Measurements from ENCODE around the gene CCDC7. TPM values are rescaled to one million over a fixed set of nuclear protein-coding genes. Genes with fewer than 3 reads are reported as not detected.
"Not testable (repeated sequence)": the region's sequence is repeated elsewhere in the genome, so short reads cannot be mapped to it uniquely, and the experiment has no call there.

CCDC7 gene
- total RNA-seq, 4 donors from 2014 or later: 15.1 to 72.3 (median 22.6) TPM

- no peaks in the 10 kb centered on the region for H3K4me1 ChIP-seq
- peaks cover 6 to 40% (median 11%) of the 10 kb centered on the region in 4 donors for H3K36me3 ChIP-seq
- no peaks in the 10 kb centered on the region for H3K27me3 ChIP-seq
- TF ChIP-seq POLR2AphosphoS5 (IDR thresholded peaks at IDR 0.05) (no peak), POLR2A (IDR thresholded peaks at IDR 0.05; ENCODE audit: low read depth) (no peak), EP300 (IDR thresholded peaks at IDR 0.05) (no peak), CTCF (IDR thresholded peaks at IDR 0.05) (no peak)
- intact Hi-C loops (cut with DNase I): no loop called here
- no peak overlapping the region for H3K4me3 ChIP-seq
- DNase-seq (ENCODE audit: extremely low spot score): no peak
- H3K9me3 ChIP-seq: peaks cover 0 to 14% (median 12%) of the 10 kb centered on the region in 4 donors
- no peak overlapping the region for H3K27ac ChIP-seq (replicated peaks in 1 of 4)
These were observed 35.7 kb downstream of the CCDC7 start for GRCh38 chr10:32481606-32482005.

GRCh38 chr10:32483019-32483502 is 37.1 kb downstream of the CCDC7 start:
- intact Hi-C loops (cut with DNase I); H3K4me3 ChIP-seq; H3K4me1 ChIP-seq; DNase-seq (ENCODE audit: extremely low spot score); H3K27me3 ChIP-seq; H3K27ac ChIP-seq (replicated peaks in 1 of 4): not testable (repeated sequence)
- H3K9me3 ChIP-seq: peaks cover 0 to 18% (median 16%) of the 10 kb centered on the region in 4 donors
- peaks cover 11 to 41% (median 16%) of the 10 kb centered on the region in 4 donors for H3K36me3 ChIP-seq

GRCh38 chr10:32488038-32488437 is 42.1 kb downstream of the CCDC7 start:
- intact Hi-C loops (cut with DNase I); DNase-seq (ENCODE audit: extremely low spot score): not testable (repeated sequence)
- 97% methylated on average over 6 of the region's 10 CpGs for WGBS

GRCh38 chr10:32489158-32489557 is 43.2 kb downstream of the CCDC7 start:
- H3K36me3 ChIP-seq: peaks cover 7 to 32% (median 12%) of the 10 kb centered on the region in 4 donors
- no peak overlapping the region for H3K4me3 ChIP-seq
- DNase-seq (ENCODE audit: extremely low spot score): no peak
- TF ChIP-seq POLR2A (IDR thresholded peaks at IDR 0.05; ENCODE audit: low read depth): no peak
- TF ChIP-seq POLR2AphosphoS5 (IDR thresholded peaks at IDR 0.05): no peak
- no peak for TF ChIP-seq EP300 (IDR thresholded peaks at IDR 0.05)
- TF ChIP-seq CTCF (IDR thresholded peaks at IDR 0.05): no peak
- peaks cover 0 to 10% (median 6%) of the 10 kb centered on the region in 4 donors for H3K9me3 ChIP-seq
- H3K4me1 ChIP-seq: no peaks in the 10 kb centered on the region
- intact Hi-C loops (cut with DNase I): no loop called here
- no peaks in the 10 kb centered on the region for H3K27me3 ChIP-seq
- no peak overlapping the region for H3K27ac ChIP-seq (replicated peaks in 1 of 4)
- 100% methylated on average over 1 of the region's 1 CpG for WGBS

More at GRCh38 chr10:32488038-32488437, 42.1 kb downstream of the CCDC7 start:
- not testable (repeated sequence) for H3K27me3 ChIP-seq; H3K4me1 ChIP-seq; H3K9me3 ChIP-seq; H3K27ac ChIP-seq (replicated peaks in 1 of 4); H3K4me3 ChIP-seq
- H3K36me3 ChIP-seq: peaks cover 7 to 32% (median 12%) of the 10 kb centered on the region in 4 donors

DNA sequence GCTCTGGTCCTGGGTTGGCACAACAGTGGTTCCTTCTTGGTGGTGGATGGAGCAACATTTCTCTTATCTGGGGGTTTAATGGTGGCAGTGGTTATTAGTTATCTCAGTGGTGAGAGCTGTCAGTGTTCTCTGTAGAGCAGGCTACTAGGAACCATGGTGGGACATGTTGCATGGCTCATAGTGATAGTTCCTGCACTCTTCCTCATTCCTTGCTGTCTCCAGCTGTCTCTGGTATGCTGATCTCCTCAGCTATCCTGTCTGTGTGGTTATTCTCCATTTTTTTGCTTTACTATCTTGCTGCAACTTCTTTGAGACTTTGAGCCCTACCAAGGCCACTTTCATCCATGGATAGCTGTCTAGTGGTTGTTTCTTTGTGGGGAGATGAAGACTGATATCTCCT is 44.0 kb downstream of the CCDC7 start:
- Histone ChIP-seq H3K36me3 (peaks cover 7 to 27% (median 12%) of the 10 kb centered on the region in 4 donors), H3K27me3 (no peaks in the 10 kb centered on the region), H3K9me3 (peaks cover 0 to 10% (median 6%) of the 10 kb centered on the region in 4 donors), H3K4me3 (no peak overlapping the region), H3K27ac (replicated peaks in 1 of 4) (no peak overlapping the region), H3K4me1 (no peaks in the 10 kb centered on the region)
- no peak for DNase-seq (ENCODE audit: extremely low spot score)
- intact Hi-C loops (cut with DNase I): no loop called here
- no peak for TF ChIP-seq CTCF (IDR thresholded peaks at IDR 0.05)
- no peak for TF ChIP-seq POLR2AphosphoS5 (IDR thresholded peaks at IDR 0.05)
- no peak for TF ChIP-seq POLR2A (IDR thresholded peaks at IDR 0.05; ENCODE audit: low read depth)
- no peak for TF ChIP-seq EP300 (IDR thresholded peaks at IDR 0.05)

- intact Hi-C loops (cut with DNase I); H3K4me1 ChIP-seq; H3K27me3 ChIP-seq; H3K4me3 ChIP-seq; H3K9me3 ChIP-seq; H3K27ac ChIP-seq (replicated peaks in 1 of 4); H3K36me3 ChIP-seq; DNase-seq (ENCODE audit: extremely low spot score): not testable (repeated sequence)
- 100% methylated on average over 2 of the region's 2 CpGs for WGBS
These were observed 48.6 kb downstream of the CCDC7 start for GRCh38 chr10:32494562-32494961.

GRCh38 chr10:32500136-32500535 is 54.2 kb downstream of the CCDC7 start:
- H3K4me1 ChIP-seq; intact Hi-C loops (cut with DNase I); H3K9me3 ChIP-seq; H3K4me3 ChIP-seq; DNase-seq (ENCODE audit: extremely low spot score); H3K27me3 ChIP-seq; H3K27ac ChIP-seq (replicated peaks in 1 of 4): not testable (repeated sequence)
- WGBS: 97% methylated on average over 11 of the region's 31 CpGs
- peaks cover 0 to 14% (median 10%) of the 10 kb centered on the region in 4 donors for H3K36me3 ChIP-seq

All from esophagus muscularis mucosa (tissue), 4 donors.